HG03460 (cell line): Measurements from ENCODE around the gene PDCD1LG2.
A peak's percentile ranks its signal among the peaks of the same experiment; 100 is the strongest.
"Not testable (repeated sequence)": the region's sequence is repeated elsewhere in the genome, so short reads cannot be mapped to it uniquely, and the experiment has no call there.

ENCODE experiments used
- ATAC-seq: cut with Tn5 transposase; IDR thresholded peaks from one replicate; pipeline ENCODE4 v1.9.1; 2021; ENCODE audit not compliant: unreplicated experiment

Gene PDCD1LG2

DNA sequence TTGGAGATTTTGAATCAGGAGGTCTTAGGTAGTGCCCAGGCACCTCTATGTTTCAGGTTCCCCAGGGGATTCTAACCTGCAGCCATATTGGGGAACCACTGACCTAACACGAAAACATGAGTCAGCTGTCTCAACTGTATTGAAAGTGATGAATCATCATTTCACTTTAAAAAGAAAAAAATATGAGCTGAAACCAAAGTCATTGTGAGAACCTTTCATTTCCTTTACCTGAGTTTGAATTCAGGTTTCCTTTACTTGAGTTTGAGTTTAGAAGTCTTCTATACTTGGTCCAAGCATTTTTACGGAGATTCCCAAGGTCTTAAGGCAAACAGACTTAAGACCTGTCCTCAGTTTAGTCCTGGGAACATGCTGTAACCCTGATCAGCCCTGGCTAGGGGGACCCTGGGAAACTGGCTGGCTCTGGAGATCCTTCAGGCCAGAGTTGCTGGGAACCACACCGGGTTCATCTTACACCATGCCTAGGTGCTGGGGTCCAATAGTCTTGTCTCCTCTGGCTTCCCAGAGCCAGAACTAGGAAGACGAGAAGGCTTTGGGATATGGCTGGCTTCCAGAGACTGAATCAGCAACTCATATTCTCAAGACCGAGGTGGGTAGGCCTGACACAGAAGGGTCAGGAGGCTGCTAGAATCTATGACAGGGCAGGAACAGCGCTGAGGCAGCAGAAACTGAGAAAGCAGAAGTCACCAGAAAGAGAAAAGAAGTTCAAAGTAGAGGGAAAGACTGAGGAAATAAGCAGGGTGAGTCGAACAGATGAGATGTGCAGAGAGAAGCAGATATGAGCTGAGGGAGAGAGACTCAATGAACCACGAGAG lies 16.4 kb upstream of the PDCD1LG2 start:
- ATAC-seq = peak; percentile 86

DNA sequence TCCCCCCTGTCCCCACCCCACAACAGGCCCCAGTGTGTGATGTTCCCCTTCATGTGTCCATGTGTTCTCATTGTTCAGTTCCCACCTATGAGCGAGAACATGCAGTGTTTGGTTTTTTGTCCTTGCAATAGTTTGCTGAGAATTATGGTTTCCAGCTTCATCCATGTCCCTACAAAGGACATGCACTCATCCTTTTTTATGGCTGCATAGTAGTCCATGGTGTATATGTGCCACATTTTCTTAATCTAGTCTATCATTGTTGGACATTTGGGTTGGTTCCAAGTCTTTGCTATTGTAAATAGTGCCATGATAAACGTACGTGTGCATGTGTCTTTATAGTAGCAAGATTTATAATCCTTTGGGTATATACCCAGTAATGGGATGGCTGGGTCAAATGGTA lies 15.6 kb upstream of the PDCD1LG2 start:
- ATAC-seq = not testable (repeated sequence)

GRCh38 chr9:5499157-5499556 lies 11.2 kb upstream of the PDCD1LG2 start:
- no peak for ATAC-seq

- ATAC-seq = no peak
Measured at GRCh38 chr9:5499889-5500398, 10.4 kb upstream of the PDCD1LG2 start.

DNA sequence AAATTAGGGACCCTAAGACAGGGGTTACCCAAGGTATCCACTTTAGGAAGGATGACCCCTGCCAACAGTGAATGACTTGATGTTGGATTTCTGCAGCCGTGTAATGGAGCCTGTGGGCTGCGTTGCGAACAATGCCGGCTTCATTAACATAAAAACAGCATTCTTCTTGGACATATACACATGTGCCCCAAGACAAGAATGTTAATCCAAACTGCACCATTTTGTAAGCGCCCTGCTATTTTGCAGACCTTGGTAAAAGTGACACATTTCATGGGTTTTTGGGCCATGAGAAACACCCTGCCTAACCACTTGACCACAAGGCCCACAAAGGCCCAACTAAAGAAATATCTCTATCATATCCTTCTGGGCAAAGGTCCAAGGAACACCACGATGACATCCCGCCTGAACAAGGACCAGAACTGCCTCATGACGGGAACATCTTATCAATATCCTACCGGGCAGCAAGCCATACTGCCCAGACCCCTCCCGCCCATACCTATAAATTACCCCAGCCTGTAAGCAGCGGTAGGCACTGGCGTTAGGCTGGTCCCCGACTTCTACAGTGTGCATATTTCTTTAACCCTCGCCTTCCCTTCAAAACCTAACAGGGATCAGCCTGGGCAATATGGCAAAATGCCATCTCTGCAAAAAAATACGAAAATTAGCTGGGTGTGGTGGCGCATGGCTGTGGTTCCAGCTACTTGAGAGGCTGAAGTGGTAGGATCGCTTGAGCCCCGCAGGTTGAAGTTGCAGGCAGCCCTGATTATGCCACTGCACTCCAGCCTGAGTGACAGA lies 9.7 kb upstream of the PDCD1LG2 start:
- no peak for ATAC-seq

- no peak for ATAC-seq
Measured at GRCh38 chr9:5502553-5502952, 7.8 kb upstream of the PDCD1LG2 start.

DNA sequence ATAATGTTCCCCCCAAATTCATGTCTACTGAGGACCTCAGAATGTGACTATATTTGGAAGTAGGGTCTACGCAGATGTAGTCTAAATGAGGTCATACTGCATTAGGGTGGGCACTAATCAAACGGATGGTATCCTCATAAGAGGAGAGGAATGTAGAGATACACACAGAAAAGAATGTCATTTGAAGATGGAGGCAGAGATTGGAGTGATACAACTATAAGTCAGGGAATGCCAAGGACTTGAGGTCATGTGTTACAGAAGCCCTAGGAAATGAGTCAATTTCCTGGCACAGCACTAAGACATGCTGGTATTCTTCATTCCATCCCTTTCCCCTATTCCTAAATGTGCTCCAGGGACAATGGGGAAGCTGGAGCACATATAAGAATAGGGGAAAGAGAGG lies 758 bp upstream of the PDCD1LG2 start:
- no peak for ATAC-seq

- ATAC-seq = no peak
Measured at GRCh38 chr9:5510989-5511388, 658 bp downstream of the PDCD1LG2 start.

DNA sequence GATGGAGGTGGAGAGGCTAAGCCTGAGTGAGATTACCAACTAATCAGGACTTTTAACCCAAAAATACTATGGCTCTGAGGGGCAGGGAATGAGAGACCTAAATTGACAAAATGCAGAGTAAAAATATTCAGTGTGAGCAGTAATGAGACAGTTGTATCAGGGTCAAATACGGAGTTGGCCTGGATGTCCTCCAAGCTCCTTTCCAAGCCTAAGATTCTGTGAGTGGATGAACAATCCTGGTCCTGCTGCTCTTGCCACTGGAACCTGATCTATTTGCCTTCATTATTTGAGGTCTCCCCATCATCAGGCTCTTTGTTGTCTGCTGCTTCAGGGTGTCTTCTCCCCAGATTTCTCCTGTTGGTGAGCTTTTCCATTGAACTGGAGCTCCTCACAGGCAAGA lies 1.1 kb downstream of the PDCD1LG2 start:
- ATAC-seq = no peak

- ATAC-seq = no peak
Measured at GRCh38 chr9:5511935-5512580, 1.7 kb downstream of the PDCD1LG2 start.

- ATAC-seq = no peak
Measured at GRCh38 chr9:5512658-5513452, 2.5 kb downstream of the PDCD1LG2 start.

GRCh38 chr9:5513966-5514616 lies 3.8 kb downstream of the PDCD1LG2 start:
- ATAC-seq = no peak

- ATAC-seq = no peak
Measured at GRCh38 chr9:5514617-5515260, 4.4 kb downstream of the PDCD1LG2 start.

- ATAC-seq = no peak
Measured at GRCh38 chr9:5515261-5515650, 4.9 kb downstream of the PDCD1LG2 start.

DNA sequence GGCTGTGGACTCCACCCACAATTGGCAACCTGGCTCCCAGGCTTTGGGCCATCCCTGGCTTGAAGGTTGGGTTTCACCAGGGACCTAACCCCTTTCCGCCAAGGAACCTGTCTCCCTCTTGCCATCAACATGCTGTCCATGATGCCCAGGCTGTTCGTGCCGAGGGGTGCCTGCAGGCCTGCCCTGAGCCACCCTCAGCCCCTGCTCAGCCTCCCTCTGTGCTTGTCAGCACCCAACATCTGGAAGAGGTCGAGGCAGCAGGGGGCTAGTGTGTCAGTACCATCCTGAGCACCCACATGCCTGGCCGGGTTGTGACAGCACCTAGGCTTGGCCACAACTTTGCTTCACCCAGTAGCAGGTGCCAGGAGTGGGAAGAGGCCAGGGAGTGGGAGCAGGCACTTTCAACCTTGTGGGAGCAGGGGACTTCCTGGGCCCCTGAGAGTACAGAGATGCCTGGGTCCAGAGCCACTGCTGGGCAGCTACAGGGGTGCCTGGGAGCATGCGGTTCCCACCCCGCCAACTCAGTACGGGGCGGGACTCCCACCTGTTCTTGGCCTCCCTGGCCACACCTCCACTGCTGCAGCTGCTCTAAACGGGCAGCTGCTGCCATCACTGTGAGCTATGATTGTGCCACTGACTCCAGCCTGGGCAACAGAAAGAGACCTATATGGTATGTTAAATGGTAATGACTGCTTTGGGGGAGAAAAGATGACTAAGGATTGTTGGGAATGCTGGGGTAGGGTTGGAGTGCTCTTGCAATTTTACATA lies 6.3 kb downstream of the PDCD1LG2 start:
- no peak for ATAC-seq

- ATAC-seq = peak; percentile 68
Measured at GRCh38 chr9:5518171-5518936, 8.0 kb downstream of the PDCD1LG2 start.

DNA sequence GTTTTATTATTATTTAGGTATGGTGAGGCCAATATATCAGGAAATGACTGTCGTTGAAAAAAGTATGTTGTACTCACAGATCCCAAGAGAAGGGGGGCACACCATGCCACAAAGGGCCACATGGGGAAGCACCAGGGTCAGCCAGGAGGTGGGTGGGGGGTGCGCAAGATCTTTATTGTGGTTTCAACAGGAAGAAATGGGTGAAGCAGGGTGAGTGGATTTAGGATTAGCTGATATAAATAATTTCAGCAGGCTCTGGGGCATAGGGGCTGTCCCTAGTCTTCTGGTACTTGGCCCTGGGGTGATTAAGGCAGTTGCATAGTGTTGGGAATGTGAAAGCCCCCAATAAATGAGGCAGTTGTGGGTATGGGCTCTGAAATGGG lies 8.6 kb downstream of the PDCD1LG2 start:
- peak; percentile 27 for ATAC-seq

GRCh38 chr9:5524090-5524489 lies 13.8 kb downstream of the PDCD1LG2 start:
- ATAC-seq = no peak
